ENCODE results near the gene SATB2. TPM values are rescaled to one million over a fixed set of nuclear protein-coding genes. Genes with fewer than 3 reads are reported as not detected.

SATB2 gene
- total RNA-seq, 1 experiment from 2014 or later: 13.8 TPM

- H3K9me3 ChIP-seq (ENCODE audit: control insufficient read depth in 1 of 2, insufficient read depth in 1 of 2, low read depth in 1 of 2, low read length in 2 of 2): no peaks in the 10 kb centered on the region
- peaks cover 38 to 40% of the 10 kb centered on the region in 2 experiments for H3K4me1 ChIP-seq (ENCODE audit: control insufficient read depth in 1 of 2, insufficient read depth in 2 of 2, low read length in 2 of 2)
- no peak overlapping the region for H3K9ac ChIP-seq (ENCODE audit: low read length)
- ATAC-seq: no peak
- H3K4me3 ChIP-seq (replicated peaks in 1 of 2; ENCODE audit: low read depth in 1 of 2, low read length in 2 of 2): no peak overlapping the region
- peak overlapping the region; percentile 29; the same call in 1 of the 2 replicates for H3K4me2 ChIP-seq (ENCODE audit: low read length)
- no peaks in the 10 kb centered on the region for H3K9me2 ChIP-seq (ENCODE audit: insufficient read depth)
- H3K27ac ChIP-seq (ENCODE audit: low read depth, low read length): no peak overlapping the region
- H3K79me2 ChIP-seq (ENCODE audit: insufficient read depth, low read length): peaks cover 6% of the 10 kb centered on the region; the same call in 1 of the 2 replicates
- H3K36me3 ChIP-seq (ENCODE audit: control insufficient read depth in 1 of 2, insufficient read depth in 2 of 2, low read length in 2 of 2): no peaks in the 10 kb centered on the region
- no peak for TF ChIP-seq CEBPB (IDR thresholded peaks at IDR 0.05; ENCODE audit: low read depth)
- no peak for TF ChIP-seq JUND (IDR thresholded peaks at IDR 0.05)
- TF ChIP-seq ZNF274 (IDR thresholded peaks at IDR 0.05; ENCODE audit: low read depth, low read length): no peak
- TF ChIP-seq, protein P1, sequence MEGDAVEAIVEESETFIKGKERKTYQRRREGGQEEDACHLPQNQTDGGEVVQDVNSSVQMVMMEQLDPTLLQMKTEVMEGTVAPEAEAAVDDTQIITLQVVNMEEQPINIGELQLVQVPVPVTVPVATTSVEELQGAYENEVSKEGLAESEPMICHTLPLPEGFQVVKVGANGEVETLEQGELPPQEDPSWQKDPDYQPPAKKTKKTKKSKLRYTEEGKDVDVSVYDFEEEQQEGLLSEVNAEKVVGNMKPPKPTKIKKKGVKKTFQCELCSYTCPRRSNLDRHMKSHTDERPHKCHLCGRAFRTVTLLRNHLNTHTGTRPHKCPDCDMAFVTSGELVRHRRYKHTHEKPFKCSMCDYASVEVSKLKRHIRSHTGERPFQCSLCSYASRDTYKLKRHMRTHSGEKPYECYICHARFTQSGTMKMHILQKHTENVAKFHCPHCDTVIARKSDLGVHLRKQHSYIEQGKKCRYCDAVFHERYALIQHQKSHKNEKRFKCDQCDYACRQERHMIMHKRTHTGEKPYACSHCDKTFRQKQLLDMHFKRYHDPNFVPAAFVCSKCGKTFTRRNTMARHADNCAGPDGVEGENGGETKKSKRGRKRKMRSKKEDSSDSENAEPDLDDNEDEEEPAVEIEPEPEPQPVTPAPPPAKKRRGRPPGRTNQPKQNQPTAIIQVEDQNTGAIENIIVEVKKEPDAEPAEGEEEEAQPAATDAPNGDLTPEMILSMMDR (IDR thresholded peaks at IDR 0.05 in 2 of 3, conservative IDR thresholded peaks at IDR 0.05 in 1 of 3; ENCODE audit: borderline replicate concordance in 1 of 3, insufficient read depth in 1 of 3, low read depth in 2 of 3, low read length in 2 of 3): no peak
- TF ChIP-seq ZBTB33 (IDR thresholded peaks at IDR 0.05; ENCODE audit: extremely low read depth, insufficient replicate concordance, low read length): no peak
- TF ChIP-seq SP1 (IDR thresholded peaks at IDR 0.05; ENCODE audit: low read depth): no peak
- no peak for TF ChIP-seq SRF (IDR thresholded peaks at IDR 0.05; ENCODE audit: low read depth)
- TF ChIP-seq POLR2A (IDR thresholded peaks at IDR 0.05; ENCODE audit: borderline replicate concordance, extremely low read depth, insufficient read depth, insufficient read length): no peak
- no peak for TF ChIP-seq ATF3 (IDR thresholded peaks at IDR 0.05)
- no peak for TF ChIP-seq RAD21 (IDR thresholded peaks at IDR 0.05; ENCODE audit: low read depth)
- TF ChIP-seq, protein P2, sequence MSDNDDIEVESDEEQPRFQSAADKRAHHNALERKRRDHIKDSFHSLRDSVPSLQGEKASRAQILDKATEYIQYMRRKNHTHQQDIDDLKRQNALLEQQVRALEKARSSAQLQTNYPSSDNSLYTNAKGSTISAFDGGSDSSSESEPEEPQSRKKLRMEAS (IDR thresholded peaks at IDR 0.05): no peak
- TF ChIP-seq YY1 (IDR thresholded peaks at IDR 0.05; ENCODE audit: extremely low read depth, insufficient replicate concordance, low read depth, low read length): no peak
- TF ChIP-seq ELF1 (IDR thresholded peaks at IDR 0.05; ENCODE audit: borderline replicate concordance, low read depth): no peak
- no peak for TF ChIP-seq SIN3A (IDR thresholded peaks at IDR 0.05; ENCODE audit: low read depth)
- TF ChIP-seq TCF7L2 (IDR thresholded peaks at IDR 0.05; ENCODE audit: borderline replicate concordance, extremely low read depth, insufficient read depth, insufficient read length): no peak
- no peak for TF ChIP-seq EZH2 (IDR thresholded peaks at IDR 0.05)
- no peak for TF ChIP-seq EGR1 (IDR thresholded peaks at IDR 0.05; ENCODE audit: low read depth)
- no peak for TF ChIP-seq ZFX (IDR thresholded peaks at IDR 0.05)
- TF ChIP-seq, protein P3, sequence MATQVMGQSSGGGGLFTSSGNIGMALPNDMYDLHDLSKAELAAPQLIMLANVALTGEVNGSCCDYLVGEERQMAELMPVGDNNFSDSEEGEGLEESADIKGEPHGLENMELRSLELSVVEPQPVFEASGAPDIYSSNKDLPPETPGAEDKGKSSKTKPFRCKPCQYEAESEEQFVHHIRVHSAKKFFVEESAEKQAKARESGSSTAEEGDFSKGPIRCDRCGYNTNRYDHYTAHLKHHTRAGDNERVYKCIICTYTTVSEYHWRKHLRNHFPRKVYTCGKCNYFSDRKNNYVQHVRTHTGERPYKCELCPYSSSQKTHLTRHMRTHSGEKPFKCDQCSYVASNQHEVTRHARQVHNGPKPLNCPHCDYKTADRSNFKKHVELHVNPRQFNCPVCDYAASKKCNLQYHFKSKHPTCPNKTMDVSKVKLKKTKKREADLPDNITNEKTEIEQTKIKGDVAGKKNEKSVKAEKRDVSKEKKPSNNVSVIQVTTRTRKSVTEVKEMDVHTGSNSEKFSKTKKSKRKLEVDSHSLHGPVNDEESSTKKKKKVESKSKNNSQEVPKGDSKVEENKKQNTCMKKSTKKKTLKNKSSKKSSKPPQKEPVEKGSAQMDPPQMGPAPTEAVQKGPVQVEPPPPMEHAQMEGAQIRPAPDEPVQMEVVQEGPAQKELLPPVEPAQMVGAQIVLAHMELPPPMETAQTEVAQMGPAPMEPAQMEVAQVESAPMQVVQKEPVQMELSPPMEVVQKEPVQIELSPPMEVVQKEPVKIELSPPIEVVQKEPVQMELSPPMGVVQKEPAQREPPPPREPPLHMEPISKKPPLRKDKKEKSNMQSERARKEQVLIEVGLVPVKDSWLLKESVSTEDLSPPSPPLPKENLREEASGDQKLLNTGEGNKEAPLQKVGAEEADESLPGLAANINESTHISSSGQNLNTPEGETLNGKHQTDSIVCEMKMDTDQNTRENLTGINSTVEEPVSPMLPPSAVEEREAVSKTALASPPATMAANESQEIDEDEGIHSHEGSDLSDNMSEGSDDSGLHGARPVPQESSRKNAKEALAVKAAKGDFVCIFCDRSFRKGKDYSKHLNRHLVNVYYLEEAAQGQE (IDR thresholded peaks at IDR 0.05; ENCODE audit: low read depth): no peak
- no peak for TF ChIP-seq EZH2phosphoT487 (IDR thresholded peaks at IDR 0.05; ENCODE audit: borderline replicate concordance)
- CTCF ChIA-PET: no interaction called here
- no peak for DNase-seq (ENCODE audit: low read depth, low spot score)
- no peaks in the 10 kb centered on the region for H3K27me3 ChIP-seq (ENCODE audit: insufficient read depth, low read length)
- intact Hi-C loops (cut with micrococcal nuclease): no loop called here
- POLR2A ChIA-PET: no interaction called here
- BruUV-seq (replicated peaks): no TSS peak
- RAD21 ChIA-PET (ENCODE audit: low non-redundant PET in 1 of 2, low total read pairs in 2 of 2, uncharacterized antibody in 2 of 2, unreplicated experiment in 2 of 2): no interaction called here
- no peak overlapping the region for H2AFZ ChIP-seq (ENCODE audit: low read depth, low read length, poor library complexity, severe bottlenecking)
- no peaks in the 10 kb centered on the region for H4K20me1 ChIP-seq (ENCODE audit: insufficient read depth)
Observed at GRCh38 chr2:199434555-199434954, 23.2 kb downstream of the SATB2 start.

Measured in HCT116 (cell line).